Pancreas (tissue), 10 donors: ENCODE measurements around the gene RNF34. TPM values are rescaled to one million over a fixed set of nuclear protein-coding genes. Genes with fewer than 3 reads are reported as not detected.

Source experiments
- ATAC-seq, 4 donors: fragments of 200-7000 bp; cut with Tn5 transposase; one replicate each; pipeline versions ENCODE4 v1.8.0 to v1.9.1; 2020; ENCODE audit warnings: mild to moderate bottlenecking in 4 of 4, moderate library complexity in 4 of 4
- DNase-seq, 6 donors: peaks; one replicate each; pipeline ENCODE4 v3.0.0-alpha.2; 2020
- FAIRE-seq: peaks from 2 replicates; lab custom pipeline; 2012; peaks lifted over from hg19 to GRCh38; lab: Jason Lieb, UNC
- H3K27ac ChIP-seq, 4 donors: fragments of 200-600 bp; sonication (generic); 1 replicate in 3 of 4; 2 replicates in 1 of 4; pipeline versions ENCODE4 v1.5.0 to v1.8.0; 2020
- H3K27me3 ChIP-seq, 4 donors: fragments of 200-600 bp; one replicate each; pipeline ENCODE4 v1.8.0; 2021
- H3K36me3 ChIP-seq, 3 donors: fragments of 200-600 bp; sonication (generic) in 1 of 3; one replicate each; pipeline versions ENCODE4 v1.5.0 to v1.8.0; 2020 to 2021
- H3K4me1 ChIP-seq, 3 donors: fragments of 200-600 bp; one replicate each; pipeline ENCODE4 v1.8.0; 2021
- H3K4me3 ChIP-seq, 4 donors: fragments of 200-600 bp; sonication (generic) in 2 of 4; one replicate each; pipeline versions ENCODE4 v1.5.0 to v1.8.0; 2020 to 2021
- H3K9me3 ChIP-seq, 4 donors: fragments of 200-600 bp; one replicate each; pipeline ENCODE4 v1.8.0; 2021
- CTCF ChIP-seq, 4 donors: fragments of 200-600 bp; sonication (generic) in 3 of 4; IDR thresholded peaks; one replicate each; pipeline versions ENCODE4 v1.5.0 to v1.8.0; 2021; ENCODE audit warnings: antibody characterized with exemption in 4 of 4
- WGBS, 2 donors: extraction: QIAGEN DNeasy Blood & Tissue Kit; methylation state at CpG; one replicate each; pipeline ENCODE4 v1.1.7; 2013; 5-methylcytosine and 5-hydroxymethylcytosine counted together
- intact Hi-C, 3 donors: fragments of 100-400 bp; cut with DNase I; formaldehyde crosslinking; loops; one replicate each; pipeline versions ENCODE4 v1.11.1 to v1.14.2; 2022
- polyA plus RNA-seq, 2 donors: library from polyadenylated mRNA; stranded (reverse); fragments of 200-250 nt; gene quantifications; one replicate each; pipeline ENCODE4 v1.2.3, GENCODE V29; 2013
- total RNA-seq, 6 donors: library from RNA; stranded (reverse); fragmentation: NEBNext Ultra II Directional in 4 of 6; extraction: Animal tissue kit (Norgen Biotek cat#: 25700) in 4 of 6; gene quantifications; one replicate each; pipeline versions ENCODE4 v1.2.1 to v1.2.4, GENCODE V29; 2021 to 2023
- donor health status: healthy with polysubstance abuse.
- donor health status: DM: no; HTN: no; CAD: no; lungs with moderate emphysema.
- donor health status: DM: no; HTN: no; CAD: no.
- donor health status: control.
- donor health status: control.
- donor health status: Bipolar disorder and iron deficiency.
- donor health status: DM: yes; HTN: yes; CAD: no.
- donor health status: DM: no; HTN: no; CAD: no.
- donor health status: DM: no; HTN: no; CAD: no.
- donor health status: DM: yes; HTN: yes; CAD: no.

RNF34 gene
- total and polyA plus RNA-seq, 8 donors, result 11.6 to 22.8 (median 14.1) TPM

- no peaks in the 10 kb centered on the region for H3K36me3 ChIP-seq
- H3K9me3 ChIP-seq, result no peaks in the 10 kb centered on the region
- FAIRE-seq, result no peak
- DNase-seq, result no peak
- no peak overlapping the region for H3K27ac ChIP-seq
- intact Hi-C loops, result no loop called here
- ATAC-seq, result no peak
- WGBS, 2 donors, result 89 to 92% methylated on average over 6 of the region's 6 CpGs
- H3K4me1 ChIP-seq, result no peaks in the 10 kb centered on the region
- TF ChIP-seq CTCF (IDR thresholded peaks at IDR 0.05), result no peak
- H3K4me3 ChIP-seq, result no peak overlapping the region
- no peaks in the 10 kb centered on the region for H3K27me3 ChIP-seq
Observed at GRCh38 chr12:121454921-121455320, 55.0 kb downstream of the RNF34 start.

- no peaks in the 10 kb centered on the region for H3K36me3 ChIP-seq
- no peak for TF ChIP-seq CTCF (IDR thresholded peaks at IDR 0.05)
- intact Hi-C loops, result no loop called here
- no peak overlapping the region for H3K27ac ChIP-seq
- H3K27me3 ChIP-seq, result no peaks in the 10 kb centered on the region
- FAIRE-seq (no peak), DNase-seq (no peak), ATAC-seq (no peak)
- no peak overlapping the region for H3K4me3 ChIP-seq
- 86 to 93% methylated on average over 23 of the region's 23 CpGs for WGBS, 2 donors
- H3K4me1 ChIP-seq, result no peaks in the 10 kb centered on the region
- H3K9me3 ChIP-seq, result no peaks in the 10 kb centered on the region
Observed at GRCh38 chr12:121455766-121456420, 56.0 kb downstream of the RNF34 start.

GRCh38 chr12:121456551-121456950 lies 56.6 kb downstream of the RNF34 start:
- ATAC-seq (no peak), DNase-seq (no peak), FAIRE-seq (no peak)
- Histone ChIP-seq H3K4me1 (no peaks in the 10 kb centered on the region), H3K36me3 (no peaks in the 10 kb centered on the region), H3K27me3 (no peaks in the 10 kb centered on the region), H3K9me3 (no peaks in the 10 kb centered on the region), H3K4me3 (no peak overlapping the region), H3K27ac (no peak overlapping the region)
- TF ChIP-seq CTCF (IDR thresholded peaks at IDR 0.05), result no peak
- intact Hi-C loops, result no loop called here
- WGBS, 2 donors, result 85 to 90% methylated on average over 8 of the region's 8 CpGs

GRCh38 chr12:121461048-121461447 lies 61.1 kb downstream of the RNF34 start:
- Histone ChIP-seq H3K27ac (no peak overlapping the region), H3K4me3 (no peak overlapping the region), H3K36me3 (no peaks in the 10 kb centered on the region)

More at GRCh38 chr12:121461048-121461447, 61.1 kb downstream of the RNF34 start:
- no peak for DNase-seq
- 91 to 93% methylated on average over 5 of the region's 5 CpGs for WGBS, 2 donors
- H3K9me3 ChIP-seq, result no peaks in the 10 kb centered on the region
- peak in 2 of 4 donors; percentile 48 to 59 for ATAC-seq
- no peak for FAIRE-seq
- no peak for TF ChIP-seq CTCF (IDR thresholded peaks at IDR 0.05)
- no peaks in the 10 kb centered on the region for H3K27me3 ChIP-seq
- H3K4me1 ChIP-seq, result peaks cover 0 to 8% (median 6%) of the 10 kb centered on the region in 3 donors
- intact Hi-C loops, result no loop called here
